ENCODE data around the gene TBX3.

Gene TBX3

DNA sequence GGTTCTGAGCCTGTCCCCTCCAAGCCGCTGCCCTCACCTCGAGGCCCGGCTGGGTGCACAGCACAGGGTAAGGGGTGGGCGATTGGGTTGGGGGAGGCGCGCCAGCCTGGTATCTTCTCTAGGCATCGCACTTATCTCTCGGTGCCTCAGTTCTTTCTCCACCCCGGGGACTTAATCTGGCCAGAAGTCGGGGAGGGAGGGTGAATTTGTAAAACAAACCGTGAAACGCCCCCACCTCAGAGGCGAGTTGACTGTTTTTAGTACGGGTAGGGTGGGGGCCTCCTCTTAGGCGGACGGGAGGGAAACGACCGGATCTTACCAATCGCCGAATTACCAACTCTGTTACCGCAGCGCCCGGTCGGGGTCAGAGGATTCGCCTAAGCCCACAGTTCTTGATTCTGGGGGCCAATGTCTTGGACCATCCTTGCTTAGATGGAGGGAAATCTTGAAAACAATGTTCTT lies 1.4 kb upstream of the TBX3 start:
- peaks cover 16% of the 10 kb centered on the region for H3K4me1 Mint-ChIP-seq
- peaks cover 98% of the 10 kb centered on the region for H3K27me3 Mint-ChIP-seq
- H3K27ac Mint-ChIP-seq (ENCODE audit: low read depth) = no peak overlapping the region
- ATAC-seq (replicated peaks; ENCODE audit: extremely low read depth, poor library complexity, severe bottlenecking) = no peak
- peaks cover 6% of the 10 kb centered on the region for H3K36me3 Mint-ChIP-seq (ENCODE audit: insufficient read depth)
- no peaks in the 10 kb centered on the region for H3K9me3 Mint-ChIP-seq
- no peak for DNase-seq (ENCODE audit: low spot score in 2 of 2)
- H3K4me3 Mint-ChIP-seq = peak overlapping the region; percentile 38

DNA sequence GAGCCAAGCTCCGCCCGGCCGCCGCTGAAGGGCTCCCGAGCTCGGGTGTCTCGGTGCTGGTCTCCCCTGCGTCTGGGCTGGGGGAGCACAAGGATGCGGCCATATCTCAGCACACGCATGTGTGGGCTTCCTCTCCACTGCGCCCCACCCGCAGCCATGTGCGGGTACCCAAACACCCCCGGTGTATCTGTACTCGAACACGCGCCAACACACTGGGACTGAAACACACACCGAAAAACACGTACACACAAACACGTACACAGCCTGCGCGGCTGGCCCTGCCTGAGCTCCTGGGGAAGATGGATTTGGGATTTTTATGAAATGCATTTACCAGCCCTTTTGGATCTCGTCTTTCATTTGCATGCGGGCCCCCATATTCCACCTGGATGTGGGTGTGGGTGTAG lies 897 bp upstream of the TBX3 start:
- Mint-ChIP-seq H3K4me1 (peaks cover 16% of the 10 kb centered on the region), H3K27ac (ENCODE audit: low read depth) (no peak overlapping the region), H3K4me3 (peak overlapping the region; percentile 38), H3K9me3 (no peaks in the 10 kb centered on the region), H3K27me3 (peaks cover 98% of the 10 kb centered on the region), H3K36me3 (ENCODE audit: insufficient read depth) (peaks cover 6% of the 10 kb centered on the region)
- ATAC-seq (replicated peaks; ENCODE audit: extremely low read depth, poor library complexity, severe bottlenecking) (no peak), DNase-seq (ENCODE audit: low spot score in 2 of 2) (no peak)

DNA sequence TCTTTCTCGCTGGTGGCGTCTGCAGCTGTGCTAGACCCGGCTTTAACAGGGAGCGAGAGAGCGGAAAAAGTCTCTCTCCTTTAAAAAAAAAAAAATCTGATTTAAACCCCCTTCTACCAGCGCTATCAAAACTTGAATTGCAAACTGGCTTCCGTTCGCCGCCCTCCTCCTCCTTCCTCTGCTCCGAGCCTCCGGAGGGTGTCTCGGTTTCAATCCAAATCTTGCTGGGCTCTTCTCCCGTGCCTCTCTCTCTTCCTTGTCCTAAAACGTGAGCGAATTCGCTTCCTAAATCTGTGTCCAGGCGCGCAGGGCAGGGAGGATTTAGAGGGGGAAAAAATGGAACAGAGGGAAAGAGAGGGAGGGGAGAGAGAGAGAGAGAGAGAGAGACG lies 272 bp downstream of the TBX3 start:
- Mint-ChIP-seq H3K4me1 (peaks cover 16% of the 10 kb centered on the region), H3K27me3 (peaks cover 96% of the 10 kb centered on the region), H3K4me3 (peak overlapping the region; percentile 74), H3K27ac (ENCODE audit: low read depth) (no peak overlapping the region), H3K9me3 (no peaks in the 10 kb centered on the region), H3K36me3 (ENCODE audit: insufficient read depth) (peaks cover 6% of the 10 kb centered on the region)
- no peak for DNase-seq (ENCODE audit: low spot score in 2 of 2)
- no peak for ATAC-seq (replicated peaks; ENCODE audit: extremely low read depth, poor library complexity, severe bottlenecking)

DNA sequence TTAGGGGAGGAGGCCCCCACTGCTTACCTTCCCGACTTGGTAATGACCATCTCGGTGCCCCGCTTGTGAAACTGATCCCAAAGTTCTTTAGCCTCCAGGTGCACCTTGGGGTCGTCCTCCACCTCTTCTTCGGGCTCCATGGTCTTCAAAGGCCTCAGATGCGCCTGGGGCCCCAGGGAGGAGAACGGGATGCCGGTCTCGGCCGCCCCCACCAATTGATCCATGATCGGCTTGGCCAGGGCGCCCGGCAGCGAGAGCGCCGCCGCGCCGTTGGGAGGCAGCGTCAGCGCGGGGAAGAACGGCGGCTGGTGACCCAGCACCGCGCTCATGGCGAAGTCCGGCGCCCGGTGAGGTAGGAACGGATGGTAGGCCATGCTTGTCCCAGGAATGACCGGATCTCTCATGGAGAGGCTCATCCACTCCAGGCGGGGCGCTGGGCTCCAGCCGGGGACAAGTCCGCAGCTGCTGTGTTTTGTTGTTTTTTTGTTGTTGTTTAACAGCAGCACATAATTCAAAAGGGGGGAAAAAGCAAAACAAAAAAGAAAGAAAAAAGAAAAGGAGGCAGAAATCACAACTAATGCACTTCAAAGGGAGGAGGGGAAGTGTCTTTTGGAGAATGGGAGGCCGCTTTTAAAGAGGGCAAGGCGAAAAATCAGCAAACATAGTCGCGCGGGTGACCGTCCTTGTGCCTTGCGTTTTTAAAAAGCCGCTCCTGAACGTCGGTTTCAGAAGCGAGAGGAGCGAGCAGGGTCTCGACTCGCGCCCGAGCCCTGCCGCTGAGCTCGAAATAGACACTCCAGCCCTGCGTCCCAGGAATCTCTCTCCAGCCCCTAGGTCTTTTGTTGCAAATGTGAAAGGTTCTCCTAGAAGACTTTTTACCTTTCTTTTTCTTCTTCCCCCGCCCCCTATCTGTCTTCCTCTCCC lies 928 bp downstream of the TBX3 start:
- Mint-ChIP-seq H3K9me3 (no peaks in the 10 kb centered on the region), H3K27me3 (peaks cover 94% of the 10 kb centered on the region), H3K4me1 (peaks cover 16% of the 10 kb centered on the region), H3K4me3 (peak overlapping the region; percentile 74), H3K27ac (ENCODE audit: low read depth) (no peak overlapping the region), H3K36me3 (ENCODE audit: insufficient read depth) (peaks cover 6% of the 10 kb centered on the region)
- ATAC-seq (replicated peaks; ENCODE audit: extremely low read depth, poor library complexity, severe bottlenecking) = no peak
- no peak for DNase-seq (ENCODE audit: low spot score in 2 of 2)

DNA sequence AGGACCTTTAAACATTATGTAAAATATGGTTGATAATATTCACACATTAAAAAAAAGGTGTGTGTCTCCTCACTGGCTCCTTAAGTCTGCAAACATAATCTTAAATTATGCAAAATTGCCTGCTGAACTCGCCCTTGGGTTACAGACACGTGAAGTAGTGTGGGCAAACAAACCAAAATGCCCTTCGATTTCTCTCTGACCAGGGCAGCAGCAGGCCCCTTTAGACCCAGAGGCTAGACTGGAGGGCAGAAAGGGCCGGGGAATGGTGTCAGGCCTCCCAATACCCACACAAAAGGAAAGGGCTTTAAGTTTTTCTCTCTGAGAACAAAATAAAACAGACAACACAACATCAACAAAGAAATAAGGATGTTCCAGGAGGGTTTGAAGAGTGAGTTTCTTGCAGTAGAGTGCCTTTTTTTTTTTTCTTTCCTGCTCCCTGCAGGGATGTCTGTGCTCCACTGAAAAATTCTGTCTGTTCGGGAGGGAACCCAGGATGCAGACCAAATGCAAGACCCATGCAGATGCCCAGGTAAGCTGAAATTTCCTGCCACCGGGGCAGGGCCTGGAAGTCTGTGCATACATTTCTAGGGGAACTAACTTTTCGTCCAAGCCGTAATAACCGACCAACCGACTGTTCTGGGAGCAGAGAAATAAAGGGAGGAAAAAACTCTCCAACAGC lies 1.7 kb downstream of the TBX3 start:
- H3K4me3 Mint-ChIP-seq = peak overlapping the region; percentile 74
- ATAC-seq (replicated peaks; ENCODE audit: extremely low read depth, poor library complexity, severe bottlenecking) = no peak
- peaks cover 94% of the 10 kb centered on the region for H3K27me3 Mint-ChIP-seq

DNA sequence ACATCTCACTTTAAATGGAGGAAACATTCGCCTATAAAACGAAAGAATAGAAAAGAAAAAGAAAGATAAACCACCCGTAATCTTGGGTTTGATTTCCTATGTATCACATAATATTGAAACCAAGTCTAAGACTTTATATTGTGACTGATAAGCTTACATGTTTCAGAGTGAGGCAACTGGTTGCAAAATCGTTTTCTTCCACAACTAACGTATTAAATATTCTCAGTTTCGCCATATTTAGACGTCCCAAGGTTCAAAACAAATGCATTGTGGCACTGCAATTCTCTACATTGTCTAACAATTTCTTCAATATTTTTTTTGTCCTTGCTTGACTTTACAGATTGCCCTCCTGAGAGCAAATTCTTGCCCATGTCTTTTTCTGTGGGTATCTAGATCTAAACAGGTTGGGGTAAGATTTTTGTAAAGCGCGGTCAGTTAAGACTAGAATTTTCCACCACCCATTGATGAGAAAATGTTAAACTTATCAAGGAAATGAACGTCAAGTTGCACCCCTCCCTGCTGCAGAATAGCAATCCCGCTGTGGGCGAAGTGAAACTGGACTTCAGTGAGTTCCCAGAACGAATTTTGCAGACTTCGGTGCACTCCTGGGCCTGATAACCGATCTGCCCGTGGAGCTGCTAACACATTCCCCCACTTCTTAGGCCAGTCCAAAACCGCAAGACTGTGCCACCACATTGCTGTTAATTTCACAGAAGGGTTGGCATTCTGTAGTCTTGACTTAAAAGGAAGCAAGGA lies 2.7 kb downstream of the TBX3 start:
- ATAC-seq (replicated peaks; ENCODE audit: extremely low read depth, poor library complexity, severe bottlenecking) (no peak), DNase-seq (ENCODE audit: low spot score in 2 of 2) (no peak)
- no peak overlapping the region for H3K27ac Mint-ChIP-seq (ENCODE audit: low read depth)
- H3K4me3 Mint-ChIP-seq = no peak overlapping the region
- peaks cover 16% of the 10 kb centered on the region for H3K4me1 Mint-ChIP-seq
- H3K27me3 Mint-ChIP-seq = peaks cover 90% of the 10 kb centered on the region
- no peaks in the 10 kb centered on the region for H3K9me3 Mint-ChIP-seq
- peaks cover 6% of the 10 kb centered on the region for H3K36me3 Mint-ChIP-seq (ENCODE audit: insufficient read depth)

More for the DNA sequence above, 1.7 kb downstream of the TBX3 start:
- no peak for DNase-seq (ENCODE audit: low spot score in 2 of 2)
- Mint-ChIP-seq H3K27ac (ENCODE audit: low read depth) (no peak overlapping the region), H3K9me3 (no peaks in the 10 kb centered on the region), H3K36me3 (ENCODE audit: insufficient read depth) (peaks cover 6% of the 10 kb centered on the region), H3K4me1 (peaks cover 16% of the 10 kb centered on the region)

DNA sequence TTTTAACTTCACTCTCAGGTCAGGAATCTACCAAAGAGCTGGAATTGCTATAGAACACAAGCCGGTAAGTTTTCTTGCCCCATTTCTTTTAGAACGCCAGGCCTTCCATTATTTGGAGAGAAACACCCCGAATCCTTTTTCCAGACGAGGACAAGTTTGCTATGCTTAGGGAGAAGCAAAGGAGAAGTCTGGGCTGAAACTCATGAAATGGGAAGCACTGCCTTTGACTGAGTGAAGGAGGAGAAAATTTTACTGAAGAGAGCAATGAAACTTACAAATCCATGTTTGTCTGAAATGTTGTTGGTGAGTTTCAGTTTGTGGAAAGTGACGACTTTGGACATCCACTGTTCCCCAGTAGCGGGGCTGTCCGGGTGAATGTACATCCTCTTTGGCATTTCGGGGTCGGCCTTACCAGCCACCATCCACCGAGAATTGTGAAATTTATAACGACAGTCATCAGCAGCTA lies 3.3 kb downstream of the TBX3 start:
- H3K4me1 Mint-ChIP-seq = peaks cover 16% of the 10 kb centered on the region
- ATAC-seq (replicated peaks; ENCODE audit: extremely low read depth, poor library complexity, severe bottlenecking) (no peak), DNase-seq (ENCODE audit: low spot score in 2 of 2) (no peak)
- H3K27me3 Mint-ChIP-seq = peaks cover 89% of the 10 kb centered on the region
- no peak overlapping the region for H3K4me3 Mint-ChIP-seq
- no peak overlapping the region for H3K27ac Mint-ChIP-seq (ENCODE audit: low read depth)
- peaks cover 6% of the 10 kb centered on the region for H3K36me3 Mint-ChIP-seq (ENCODE audit: insufficient read depth)
- no peaks in the 10 kb centered on the region for H3K9me3 Mint-ChIP-seq

DNA sequence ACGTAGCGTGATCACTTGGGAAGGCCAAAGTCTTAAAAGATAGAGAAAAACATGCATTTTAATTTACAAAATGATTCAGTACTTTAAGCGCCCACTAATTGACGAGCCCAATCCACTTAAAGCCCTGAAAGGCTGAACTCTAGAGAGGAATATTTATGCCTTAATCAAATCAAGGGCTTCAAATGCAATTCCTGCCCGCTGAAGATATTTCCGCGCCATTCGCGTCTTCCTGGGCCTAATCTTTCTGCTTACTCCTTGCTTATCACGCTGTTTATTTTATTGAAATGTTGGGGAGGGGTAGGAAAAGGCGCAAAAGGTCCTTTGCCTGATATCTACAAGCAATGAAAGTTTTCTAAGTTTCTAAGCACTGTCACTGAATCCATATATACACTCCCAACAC lies 4.0 kb downstream of the TBX3 start:
- Mint-ChIP-seq H3K36me3 (ENCODE audit: insufficient read depth) (peaks cover 6% of the 10 kb centered on the region), H3K9me3 (no peaks in the 10 kb centered on the region), H3K27ac (ENCODE audit: low read depth) (no peak overlapping the region), H3K27me3 (peaks cover 89% of the 10 kb centered on the region), H3K4me3 (no peak overlapping the region), H3K4me1 (peaks cover 16% of the 10 kb centered on the region)
- DNase-seq (ENCODE audit: low spot score in 2 of 2) (no peak), ATAC-seq (replicated peaks; ENCODE audit: extremely low read depth, poor library complexity, severe bottlenecking) (no peak)

DNA sequence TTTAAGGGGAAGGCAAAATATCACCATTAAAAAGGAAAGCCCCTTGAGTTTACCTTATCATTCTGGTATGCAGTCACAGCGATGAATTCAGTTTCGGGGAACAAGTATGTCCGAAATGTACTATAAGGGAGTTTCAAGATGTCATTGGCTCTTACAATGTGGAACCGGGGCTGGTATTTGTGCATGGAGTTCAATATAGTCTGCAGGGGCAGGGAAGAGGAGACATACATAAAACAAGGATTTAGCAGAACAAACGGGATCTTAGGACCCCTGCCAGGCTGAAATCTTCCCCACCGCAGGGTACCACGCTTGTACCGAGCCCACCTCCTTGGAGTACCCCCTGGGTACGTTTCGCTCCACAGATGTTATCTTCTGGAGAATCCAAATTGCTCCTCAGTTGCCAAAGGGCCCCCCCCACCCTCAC lies 4.5 kb downstream of the TBX3 start:
- no peak overlapping the region for H3K4me3 Mint-ChIP-seq
- no peak overlapping the region for H3K27ac Mint-ChIP-seq (ENCODE audit: low read depth)
- H3K9me3 Mint-ChIP-seq = no peaks in the 10 kb centered on the region
- no peak for DNase-seq (ENCODE audit: low spot score in 2 of 2)
- no peak for ATAC-seq (replicated peaks; ENCODE audit: extremely low read depth, poor library complexity, severe bottlenecking)
- H3K27me3 Mint-ChIP-seq = peaks cover 87% of the 10 kb centered on the region
- H3K36me3 Mint-ChIP-seq (ENCODE audit: insufficient read depth) = peaks cover 6% of the 10 kb centered on the region
- peaks cover 16% of the 10 kb centered on the region for H3K4me1 Mint-ChIP-seq

DNA sequence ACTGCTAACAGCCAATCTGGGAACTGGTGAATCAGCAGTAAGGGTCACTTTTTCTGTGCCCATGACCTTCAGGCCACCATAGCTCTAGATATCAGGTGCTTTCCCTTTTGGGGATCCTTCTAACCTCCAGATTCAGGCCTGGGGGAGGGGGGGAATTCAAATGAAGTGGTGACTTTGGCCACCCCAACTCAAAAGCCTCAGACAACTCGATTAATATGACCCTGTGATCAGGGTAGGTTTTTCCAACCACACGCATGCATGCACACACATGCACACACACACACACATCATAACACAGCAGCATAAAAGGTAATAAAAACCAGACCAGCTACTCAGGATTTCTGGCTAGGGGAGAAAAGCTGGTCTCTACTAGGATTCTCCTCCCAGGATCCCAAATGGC lies 5.3 kb downstream of the TBX3 start:
- Mint-ChIP-seq H3K4me3 (no peak overlapping the region), H3K4me1 (peaks cover 9% of the 10 kb centered on the region), H3K9me3 (no peaks in the 10 kb centered on the region), H3K36me3 (ENCODE audit: insufficient read depth) (peaks cover 2% of the 10 kb centered on the region), H3K27ac (ENCODE audit: low read depth) (no peak overlapping the region), H3K27me3 (peaks cover 84% of the 10 kb centered on the region)
- ATAC-seq (replicated peaks; ENCODE audit: extremely low read depth, poor library complexity, severe bottlenecking) = no peak
- DNase-seq (ENCODE audit: low spot score in 2 of 2) = no peak

DNA sequence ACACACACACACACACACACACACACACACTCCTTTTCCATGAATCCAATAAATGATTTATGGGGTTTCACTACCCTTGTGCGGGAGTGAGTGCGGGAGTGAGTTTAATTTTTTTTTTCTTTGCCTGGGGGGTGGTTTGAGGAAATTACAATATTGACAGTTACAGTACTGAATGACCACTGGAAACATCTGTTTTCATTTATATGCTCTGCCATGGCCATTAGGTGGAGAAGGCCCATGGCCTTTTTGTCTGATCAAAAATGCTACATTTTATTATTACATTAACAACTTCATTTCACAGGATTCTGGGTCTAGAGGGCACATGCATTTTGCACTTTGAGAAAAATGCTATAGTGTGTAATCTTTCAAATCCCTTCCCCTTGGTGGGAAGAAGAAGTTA lies 5.9 kb downstream of the TBX3 start:
- Mint-ChIP-seq H3K27me3 (peaks cover 84% of the 10 kb centered on the region), H3K4me1 (peaks cover 3% of the 10 kb centered on the region), H3K9me3 (no peaks in the 10 kb centered on the region), H3K36me3 (ENCODE audit: insufficient read depth) (no peaks in the 10 kb centered on the region), H3K27ac (ENCODE audit: low read depth) (no peak overlapping the region), H3K4me3 (no peak overlapping the region)
- ATAC-seq (replicated peaks; ENCODE audit: extremely low read depth, poor library complexity, severe bottlenecking) = no peak
- DNase-seq (ENCODE audit: low spot score in 2 of 2) = no peak

DNA sequence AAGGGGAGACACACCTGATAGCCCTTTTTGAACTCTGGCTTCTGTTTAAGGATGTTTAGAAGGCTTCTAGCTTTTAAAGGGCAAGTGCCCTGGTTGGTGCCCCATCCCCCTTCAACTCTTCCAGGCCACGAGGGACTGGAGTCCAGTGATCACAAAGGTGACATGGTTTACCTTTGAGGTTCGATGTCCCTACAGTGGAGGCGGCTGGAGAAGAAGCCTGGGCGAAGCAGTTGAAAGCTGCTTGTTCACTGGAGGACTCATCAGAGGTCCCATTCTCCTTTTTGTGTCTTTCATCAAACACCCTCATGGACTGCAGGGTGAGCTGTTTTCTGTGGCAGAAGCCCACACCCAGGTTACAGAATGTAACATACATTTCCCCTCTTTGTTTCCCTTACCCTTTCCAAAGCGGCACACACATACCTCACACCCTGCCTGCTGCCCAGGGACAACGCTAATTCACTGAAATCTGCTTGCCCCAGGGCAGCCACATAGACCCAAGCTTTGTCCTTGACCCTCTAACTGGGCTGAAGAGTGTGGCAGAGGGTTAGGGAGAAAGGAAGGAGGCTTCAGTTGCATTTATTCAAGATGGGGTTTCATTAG lies 7.7 kb downstream of the TBX3 start:
- ATAC-seq (replicated peaks; ENCODE audit: extremely low read depth, poor library complexity, severe bottlenecking) = no peak
- DNase-seq (ENCODE audit: low spot score in 2 of 2) = no peak
- Mint-ChIP-seq H3K4me3 (no peak overlapping the region), H3K36me3 (ENCODE audit: insufficient read depth) (no peaks in the 10 kb centered on the region), H3K9me3 (no peaks in the 10 kb centered on the region), H3K27ac (ENCODE audit: low read depth) (no peak overlapping the region), H3K4me1 (no peaks in the 10 kb centered on the region), H3K27me3 (peaks cover 84% of the 10 kb centered on the region)

All from central memory CD8-positive, alpha-beta T cell (primary cell).